ENCODE data around the gene KLHL18. TPM values are rescaled to one million over a fixed set of nuclear protein-coding genes. Genes with fewer than 3 reads are reported as not detected.
"Not testable (repeated sequence)": the region's sequence is repeated elsewhere in the genome, so short reads cannot be mapped to it uniquely, and the experiment has no call there.

Gene KLHL18
- total RNA-seq, 4 donors from 2014 or later = 32.7 to 51.0 (median 44.5) TPM

DNA sequence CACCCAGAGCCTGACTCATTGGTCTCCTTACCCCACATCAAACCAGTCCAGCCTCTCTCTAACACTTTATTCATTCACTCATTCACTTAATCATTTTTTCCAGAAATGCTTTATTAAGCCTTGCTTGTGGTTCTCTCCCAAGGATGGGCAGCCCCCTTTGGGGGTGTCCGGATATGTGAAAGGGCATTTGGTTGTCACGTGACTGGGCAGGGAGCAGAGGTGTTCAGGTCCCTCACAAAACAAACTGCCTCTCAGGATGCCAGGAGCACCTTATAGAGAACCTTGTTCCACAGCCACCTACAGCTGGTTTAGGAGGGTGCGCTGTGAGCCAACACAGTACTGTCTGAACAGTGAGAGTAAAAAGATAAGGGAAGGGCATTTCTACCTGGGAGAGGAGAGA is 72.3 kb downstream of the KLHL18 start:
- intact Hi-C loops (cut with DNase I; ENCODE audit: low total_unique reads) = no loop called here
- no peak for TF ChIP-seq POLR2A (IDR thresholded peaks at IDR 0.05)
- TF ChIP-seq, protein P1, sequence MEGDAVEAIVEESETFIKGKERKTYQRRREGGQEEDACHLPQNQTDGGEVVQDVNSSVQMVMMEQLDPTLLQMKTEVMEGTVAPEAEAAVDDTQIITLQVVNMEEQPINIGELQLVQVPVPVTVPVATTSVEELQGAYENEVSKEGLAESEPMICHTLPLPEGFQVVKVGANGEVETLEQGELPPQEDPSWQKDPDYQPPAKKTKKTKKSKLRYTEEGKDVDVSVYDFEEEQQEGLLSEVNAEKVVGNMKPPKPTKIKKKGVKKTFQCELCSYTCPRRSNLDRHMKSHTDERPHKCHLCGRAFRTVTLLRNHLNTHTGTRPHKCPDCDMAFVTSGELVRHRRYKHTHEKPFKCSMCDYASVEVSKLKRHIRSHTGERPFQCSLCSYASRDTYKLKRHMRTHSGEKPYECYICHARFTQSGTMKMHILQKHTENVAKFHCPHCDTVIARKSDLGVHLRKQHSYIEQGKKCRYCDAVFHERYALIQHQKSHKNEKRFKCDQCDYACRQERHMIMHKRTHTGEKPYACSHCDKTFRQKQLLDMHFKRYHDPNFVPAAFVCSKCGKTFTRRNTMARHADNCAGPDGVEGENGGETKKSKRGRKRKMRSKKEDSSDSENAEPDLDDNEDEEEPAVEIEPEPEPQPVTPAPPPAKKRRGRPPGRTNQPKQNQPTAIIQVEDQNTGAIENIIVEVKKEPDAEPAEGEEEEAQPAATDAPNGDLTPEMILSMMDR (IDR thresholded peaks at IDR 0.05) = no peak
- H3K4me3 ChIP-seq (ENCODE audit: low read depth, poor library complexity, severe bottlenecking) = no peak overlapping the region
- WGBS, 2 donors = 91 to 93% methylated on average over 3 of the region's 3 CpGs
- no peak for DNase-seq (ENCODE audit: low spot score in 2 of 2)

DNA sequence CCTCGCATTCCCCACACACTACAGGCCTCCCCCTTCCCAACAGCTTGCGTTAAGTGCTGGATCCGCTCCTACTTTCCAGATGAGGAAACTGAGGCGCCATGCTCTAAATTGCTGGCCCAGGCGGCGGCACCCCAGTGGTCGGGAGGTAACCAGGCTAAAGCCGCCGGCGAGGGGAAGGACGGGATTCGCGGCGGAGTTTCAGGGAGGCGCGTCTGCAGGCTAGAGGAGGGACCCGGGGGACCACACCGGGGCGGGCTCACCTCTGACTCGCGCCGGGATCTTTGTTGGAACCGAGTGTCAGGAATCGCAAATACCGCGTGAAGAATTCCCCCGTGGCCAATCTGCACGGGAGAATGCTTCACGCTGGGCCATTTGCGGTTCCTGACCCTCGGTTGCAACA is 73.5 kb downstream of the KLHL18 start:
- H3K4me3 ChIP-seq (ENCODE audit: low read depth, poor library complexity, severe bottlenecking) = no peak overlapping the region
- intact Hi-C loops (cut with DNase I; ENCODE audit: low total_unique reads) = no loop called here
- TF ChIP-seq, protein P1 (IDR thresholded peaks at IDR 0.05) = no peak
- no peak for TF ChIP-seq POLR2A (IDR thresholded peaks at IDR 0.05)
- WGBS, 2 donors = 92 to 95% methylated on average over 29 to 31 of the region's 31 CpGs
- no peak for DNase-seq (ENCODE audit: low spot score in 2 of 2)

DNA sequence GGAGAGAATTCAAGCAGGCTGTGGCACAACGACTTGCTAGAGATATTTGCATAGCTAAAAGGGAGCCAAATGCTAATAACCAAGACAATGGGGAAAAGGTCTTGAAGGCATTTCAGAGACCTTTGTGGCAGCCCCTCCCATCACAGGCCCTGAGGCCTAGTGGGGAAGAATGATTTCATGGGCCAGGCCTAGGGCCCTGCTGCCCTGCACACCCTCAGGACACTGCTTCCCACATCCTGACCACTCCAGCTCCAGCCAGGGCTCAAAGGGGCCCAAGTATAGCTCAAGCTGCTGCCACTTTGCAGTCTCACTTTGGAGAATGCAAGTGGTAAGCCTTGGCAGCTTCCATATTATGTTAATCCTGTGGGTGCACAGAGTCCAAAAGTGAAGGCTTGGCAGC is 76.6 kb downstream of the KLHL18 start:
- 39 to 43% methylated on average over 1 of the region's 1 CpG for WGBS, 2 donors
- no peak for DNase-seq (ENCODE audit: low spot score in 2 of 2)
- intact Hi-C loops (cut with DNase I; ENCODE audit: low total_unique reads) = no loop called here
- no peak overlapping the region for H3K4me3 ChIP-seq (ENCODE audit: low read depth, poor library complexity, severe bottlenecking)
- TF ChIP-seq, protein P1 (IDR thresholded peaks at IDR 0.05) = no peak
- TF ChIP-seq POLR2A (IDR thresholded peaks at IDR 0.05) = no peak

DNA sequence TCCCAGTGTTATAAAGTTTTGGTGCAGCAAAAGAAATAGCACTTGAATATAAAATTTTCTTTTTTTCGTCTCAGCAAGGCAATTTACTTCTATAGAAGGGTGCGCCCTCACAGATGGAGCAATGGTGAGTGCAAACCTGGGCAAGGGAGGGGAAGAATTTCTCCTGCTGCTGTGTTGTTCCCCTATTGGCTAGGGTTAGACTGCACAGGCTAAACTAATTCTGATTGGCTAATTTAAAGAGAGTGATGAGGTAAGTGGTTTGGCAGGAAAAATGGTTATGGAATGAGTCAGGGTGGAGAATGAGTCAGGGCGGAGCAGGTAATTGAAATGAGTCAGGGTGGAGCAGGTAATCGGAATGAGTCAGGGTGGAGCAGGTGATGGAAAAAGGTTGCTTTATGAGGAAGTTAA is 77.4 kb downstream of the KLHL18 start:
- intact Hi-C loops (cut with DNase I; ENCODE audit: low total_unique reads) = not testable (repeated sequence)

DNA sequence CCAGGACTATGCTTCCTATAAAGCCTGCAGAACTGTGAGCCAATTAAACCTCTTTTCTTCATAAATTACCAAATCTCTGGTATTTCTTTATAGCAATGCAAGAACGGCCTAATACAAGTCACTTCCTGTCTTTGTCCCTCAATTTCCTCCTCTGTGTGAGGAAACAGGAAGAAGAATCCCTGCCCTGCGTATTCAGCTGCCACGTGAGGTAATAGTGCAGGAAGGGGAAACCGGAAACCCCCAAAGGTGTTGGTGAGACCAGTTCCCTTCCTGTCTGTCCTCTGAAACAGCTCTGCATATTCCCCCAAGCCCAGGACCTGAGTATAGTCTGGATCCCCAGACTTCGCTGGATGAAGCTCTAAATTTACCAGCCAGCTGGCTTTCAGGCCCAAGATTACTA is 80.0 kb downstream of the KLHL18 start:
- DNase-seq (ENCODE audit: low spot score in 2 of 2) = no peak
- TF ChIP-seq POLR2A (IDR thresholded peaks at IDR 0.05) = no peak
- 44 to 52% methylated on average over 5 of the region's 5 CpGs for WGBS, 2 donors
- H3K4me3 ChIP-seq (ENCODE audit: low read depth, poor library complexity, severe bottlenecking) = no peak overlapping the region
- intact Hi-C loops (cut with DNase I; ENCODE audit: low total_unique reads) = no loop called here

More for the DNA sequence above, 77.4 kb downstream of the KLHL18 start:
- WGBS, 2 donors = 74 to 79% methylated on average over 4 of the region's 4 CpGs
- not testable (repeated sequence) for DNase-seq (ENCODE audit: low spot score in 2 of 2); H3K4me3 ChIP-seq (ENCODE audit: low read depth, poor library complexity, severe bottlenecking)

DNA sequence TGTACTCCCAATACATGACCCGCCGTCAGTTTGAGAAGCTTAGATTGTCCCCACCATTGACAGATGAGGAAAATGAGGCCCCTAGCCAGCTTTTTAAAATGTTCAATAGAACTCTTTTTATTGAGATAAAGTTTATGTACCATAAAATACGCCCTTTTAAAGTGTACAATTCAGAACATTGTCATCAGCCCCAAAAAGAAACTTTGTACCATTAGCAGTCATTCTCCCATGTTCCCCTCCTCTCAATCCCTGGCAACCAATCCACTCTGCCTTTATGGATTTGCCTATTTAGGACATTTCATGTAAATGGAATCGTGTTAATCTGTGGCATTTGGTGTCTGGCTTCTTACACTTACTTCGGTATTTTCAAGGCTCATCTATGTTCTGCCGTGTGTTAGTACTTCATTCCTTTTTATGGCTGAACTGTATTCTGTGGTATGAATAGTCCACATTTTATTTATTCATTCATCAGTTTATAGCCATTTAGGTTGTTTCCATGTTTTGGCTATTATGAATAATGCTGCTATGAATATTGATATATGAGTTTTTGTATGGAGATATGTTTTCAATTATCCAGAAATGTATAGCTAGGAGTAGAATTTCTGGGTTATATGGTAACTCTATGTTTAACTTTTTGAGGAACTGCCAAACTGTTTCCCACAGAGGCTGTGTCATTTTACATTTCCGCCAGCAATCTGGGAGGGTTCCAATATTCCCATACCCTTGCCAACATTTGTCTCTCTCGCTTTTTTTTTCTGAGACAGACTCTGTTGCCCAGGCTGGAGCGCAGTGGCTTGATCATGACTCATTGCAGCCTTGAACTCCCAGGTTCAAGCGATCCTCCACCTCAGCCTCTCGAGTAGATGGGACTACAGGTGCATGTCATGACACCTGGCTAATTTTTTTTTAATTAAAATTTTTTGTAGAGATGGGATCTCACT is 82.7 kb downstream of the KLHL18 start:
- intact Hi-C loops (cut with DNase I; ENCODE audit: low total_unique reads) = no loop called here
- no peak for DNase-seq (ENCODE audit: low spot score in 2 of 2)
- 32 to 37% methylated on average over 11 of the region's 11 CpGs for WGBS, 2 donors
- TF ChIP-seq, protein P1 (IDR thresholded peaks at IDR 0.05) = no peak
- TF ChIP-seq POLR2A (IDR thresholded peaks at IDR 0.05) = no peak
- H3K4me3 ChIP-seq (ENCODE audit: low read depth, poor library complexity, severe bottlenecking) = no peak overlapping the region

Data from lower leg skin (tissue), 4 donors.